GM12875 (cell line): ENCODE measurements around the gene DNAJC12.

Experiments used
- H3K4me3 ChIP-seq: one replicate; pipeline ENCODE4 v1.5.1; 2011; ENCODE audit warnings: low read depth, low read length, control low read depth
- TF ChIP-seq, protein P1 (sequence below): IDR thresholded peaks from 2 replicates; pipeline ENCODE4 v1.5.1; 2011; ENCODE audit warnings: low read depth, mild to moderate bottlenecking, control low read depth, inconsistent platforms, low read length, moderate library complexity, borderline replicate concordance; ENCODE audit not compliant: insufficient read depth

Gene DNAJC12

DNA sequence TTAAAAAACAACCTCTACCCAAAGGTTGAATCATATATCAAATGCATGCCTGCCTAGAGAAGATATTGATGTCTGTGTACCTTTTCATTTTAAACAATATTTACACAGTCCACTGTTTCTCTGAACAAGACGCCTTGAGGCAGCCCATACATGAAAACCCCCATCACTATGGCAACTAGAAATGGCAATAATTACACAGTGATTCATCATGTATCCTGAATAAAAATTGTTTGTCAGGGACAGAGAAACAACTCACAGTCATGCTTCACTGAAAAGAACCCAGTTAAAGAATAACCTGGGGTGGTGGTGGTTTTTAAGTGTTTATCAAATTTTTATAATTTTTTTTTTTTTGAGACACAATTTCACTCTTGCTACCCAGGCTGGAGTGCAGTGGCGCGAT lies 19.7 kb downstream of the DNAJC12 start:
- H3K4me3 ChIP-seq: no peak overlapping the region
- TF ChIP-seq, protein P1, sequence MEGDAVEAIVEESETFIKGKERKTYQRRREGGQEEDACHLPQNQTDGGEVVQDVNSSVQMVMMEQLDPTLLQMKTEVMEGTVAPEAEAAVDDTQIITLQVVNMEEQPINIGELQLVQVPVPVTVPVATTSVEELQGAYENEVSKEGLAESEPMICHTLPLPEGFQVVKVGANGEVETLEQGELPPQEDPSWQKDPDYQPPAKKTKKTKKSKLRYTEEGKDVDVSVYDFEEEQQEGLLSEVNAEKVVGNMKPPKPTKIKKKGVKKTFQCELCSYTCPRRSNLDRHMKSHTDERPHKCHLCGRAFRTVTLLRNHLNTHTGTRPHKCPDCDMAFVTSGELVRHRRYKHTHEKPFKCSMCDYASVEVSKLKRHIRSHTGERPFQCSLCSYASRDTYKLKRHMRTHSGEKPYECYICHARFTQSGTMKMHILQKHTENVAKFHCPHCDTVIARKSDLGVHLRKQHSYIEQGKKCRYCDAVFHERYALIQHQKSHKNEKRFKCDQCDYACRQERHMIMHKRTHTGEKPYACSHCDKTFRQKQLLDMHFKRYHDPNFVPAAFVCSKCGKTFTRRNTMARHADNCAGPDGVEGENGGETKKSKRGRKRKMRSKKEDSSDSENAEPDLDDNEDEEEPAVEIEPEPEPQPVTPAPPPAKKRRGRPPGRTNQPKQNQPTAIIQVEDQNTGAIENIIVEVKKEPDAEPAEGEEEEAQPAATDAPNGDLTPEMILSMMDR: no peak

DNA sequence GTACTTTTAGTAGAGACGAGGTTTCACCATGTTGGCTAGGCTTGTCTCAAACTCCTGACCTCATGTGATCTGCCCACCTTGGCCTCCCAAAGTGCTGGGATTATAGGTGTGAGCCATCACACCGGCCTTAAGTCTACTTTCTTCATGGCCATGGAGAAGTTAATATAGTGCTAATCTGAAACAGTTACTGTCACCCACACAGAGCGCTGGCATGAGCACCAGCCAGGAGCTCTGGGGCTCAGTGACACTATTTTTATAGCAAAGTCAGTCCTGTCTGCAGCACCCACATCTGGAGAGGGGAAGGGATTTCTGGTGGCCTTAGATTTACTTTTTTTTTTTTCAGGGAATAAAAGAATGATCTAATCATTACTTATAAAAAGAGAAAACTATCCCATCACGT lies 21.3 kb downstream of the DNAJC12 start:
- H3K4me3 ChIP-seq: no peak overlapping the region
- TF ChIP-seq, protein P1: no peak

DNA sequence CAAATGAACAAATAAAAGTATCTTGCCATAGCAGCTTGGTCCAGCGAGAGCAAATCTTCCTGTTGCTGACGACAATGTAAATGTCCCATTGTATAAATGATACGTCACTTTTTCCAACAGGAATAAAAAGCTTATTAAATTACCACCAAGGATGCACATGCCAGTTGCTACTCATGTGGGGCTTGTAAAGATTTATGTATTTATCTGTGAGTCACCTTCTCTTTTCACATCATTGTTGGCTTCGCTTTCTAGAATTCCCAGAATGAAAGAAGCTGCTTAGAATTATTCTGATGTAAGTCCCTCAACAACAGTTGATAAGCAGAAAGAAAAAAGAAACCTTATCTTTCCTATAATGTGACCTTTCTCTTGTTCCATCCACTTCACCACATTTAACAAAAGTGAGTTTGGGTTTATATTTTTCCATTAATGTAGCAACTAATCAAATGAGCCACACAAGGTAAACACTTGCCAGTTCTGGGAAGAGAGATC lies 22.4 kb downstream of the DNAJC12 start:
- no peak overlapping the region for H3K4me3 ChIP-seq
- TF ChIP-seq, protein P1: no peak

GRCh38 chr10:67812007-67812406 lies 26.0 kb downstream of the DNAJC12 start:
- TF ChIP-seq, protein P1: no peak
- H3K4me3 ChIP-seq: no peak overlapping the region

DNA sequence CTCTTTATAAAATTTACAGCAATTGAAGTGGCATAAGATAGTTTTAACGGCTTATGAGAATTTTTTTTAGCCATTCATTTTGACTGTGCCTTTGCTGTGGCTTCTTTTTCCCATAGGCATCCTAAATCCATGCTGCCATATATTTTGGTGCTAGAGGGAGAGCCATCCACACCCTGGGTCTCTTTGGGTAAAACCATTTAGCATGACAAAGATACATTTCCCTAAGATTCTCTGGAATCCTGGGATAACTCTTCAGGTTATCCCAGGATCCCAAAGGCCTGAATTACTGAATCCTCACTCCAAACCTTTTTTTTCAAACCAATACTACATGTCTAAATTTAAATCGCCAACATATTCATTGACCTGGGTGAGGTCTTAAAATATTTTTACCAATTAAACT lies 28.9 kb downstream of the DNAJC12 start:
- H3K4me3 ChIP-seq: no peak overlapping the region
- TF ChIP-seq, protein P1: no peak

- no peak overlapping the region for H3K4me3 ChIP-seq
- TF ChIP-seq, protein P1: no peak
These were observed 29.3 kb downstream of the DNAJC12 start for GRCh38 chr10:67808704-67809103.

- no peak overlapping the region for H3K4me3 ChIP-seq
- TF ChIP-seq, protein P1: no peak
These were observed 30.0 kb downstream of the DNAJC12 start for GRCh38 chr10:67807855-67808456.
